Activated CD4-positive, alpha-beta T cell treated with anti-CD3 and anti-CD28 coated beads, Interleukin-2, amount 50 U/mL, for 1 hour (primary cell): ENCODE measurements around the gene TMEM41B.
"Not testable (repeated sequence)": the region's sequence is repeated elsewhere in the genome, so short reads cannot be mapped to it uniquely, and the experiment has no call there.

Experiments
- DNase-seq: peaks from one replicate; pipeline ENCODE4 v3.0.0-alpha.2; 2020

TMEM41B gene

GRCh38 chr11:9314291-9315077 lies at the start of gene TMEM41B:
Gene TMEM41B, minus strand, starts transcription at chr11:9314593. Its CDS starts 152 bp downstream, at chr11:9314441.
- peak; percentile 99 for DNase-seq

GRCh38 chr11:9362393-9362863 lies 48.0 kb upstream of the TMEM41B start:
- DNase-seq, result no peak

GRCh38 chr11:9360862-9361622 lies 46.6 kb upstream of the TMEM41B start:
- not testable (repeated sequence) for DNase-seq

GRCh38 chr11:9357041-9357440 lies 42.6 kb upstream of the TMEM41B start:
- no peak for DNase-seq

- no peak for DNase-seq
Measured at GRCh38 chr11:9351321-9351881, 37.0 kb upstream of the TMEM41B start.

- DNase-seq, result not testable (repeated sequence)
Measured at GRCh38 chr11:9347779-9348178, 33.4 kb upstream of the TMEM41B start.

- DNase-seq, result no peak
Measured at GRCh38 chr11:9347100-9347499, 32.7 kb upstream of the TMEM41B start.

GRCh38 chr11:9344061-9344680 lies 29.8 kb upstream of the TMEM41B start:
- DNase-seq, result no peak

GRCh38 chr11:9341638-9342178 lies 27.3 kb upstream of the TMEM41B start:
- DNase-seq, result no peak

GRCh38 chr11:9332655-9333054 lies 18.3 kb upstream of the TMEM41B start:
- no peak for DNase-seq

- DNase-seq, result no peak
Measured at GRCh38 chr11:9330387-9331384, 16.3 kb upstream of the TMEM41B start.

GRCh38 chr11:9320047-9320446 lies 5.7 kb upstream of the TMEM41B start:
- no peak for DNase-seq

- DNase-seq, result not testable (repeated sequence)
Measured at GRCh38 chr11:9319377-9320001, 5.1 kb upstream of the TMEM41B start.

GRCh38 chr11:9318442-9319376 lies 4.3 kb upstream of the TMEM41B start:
- DNase-seq, result not testable (repeated sequence)

GRCh38 chr11:9316334-9316733 lies 1.9 kb upstream of the TMEM41B start:
- DNase-seq, result no peak

GRCh38 chr11:9315078-9315688 lies 790 bp upstream of the TMEM41B start:
- DNase-seq, result no peak

GRCh38 chr11:9313648-9314290 lies 624 bp downstream of the TMEM41B start:
- no peak for DNase-seq

GRCh38 chr11:9310485-9311090 lies 3.8 kb downstream of the TMEM41B start:
- DNase-seq, result no peak
